ENCODE data around the gene BBS9.

DNA sequence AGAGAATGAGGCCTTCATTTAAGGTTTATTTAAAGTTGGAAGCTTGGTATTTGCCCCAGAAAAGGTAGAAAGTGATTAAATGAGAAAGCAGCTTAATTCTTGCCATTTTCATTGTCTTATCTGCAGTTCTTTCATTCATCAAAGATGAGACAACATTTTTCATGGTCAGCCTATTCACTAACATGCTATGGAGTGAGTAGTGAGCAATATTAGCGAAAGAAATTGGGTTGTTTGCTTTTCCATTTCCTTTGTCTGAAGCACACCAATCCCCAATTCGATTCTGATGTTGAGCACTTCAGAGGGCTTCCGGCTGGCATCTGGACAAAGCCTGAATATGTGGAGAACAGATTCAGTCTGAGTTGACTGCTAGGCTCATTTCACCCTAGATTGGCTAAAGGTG is 317.2 kb downstream of the BBS9 start:
- TF ChIP-seq, protein P1, sequence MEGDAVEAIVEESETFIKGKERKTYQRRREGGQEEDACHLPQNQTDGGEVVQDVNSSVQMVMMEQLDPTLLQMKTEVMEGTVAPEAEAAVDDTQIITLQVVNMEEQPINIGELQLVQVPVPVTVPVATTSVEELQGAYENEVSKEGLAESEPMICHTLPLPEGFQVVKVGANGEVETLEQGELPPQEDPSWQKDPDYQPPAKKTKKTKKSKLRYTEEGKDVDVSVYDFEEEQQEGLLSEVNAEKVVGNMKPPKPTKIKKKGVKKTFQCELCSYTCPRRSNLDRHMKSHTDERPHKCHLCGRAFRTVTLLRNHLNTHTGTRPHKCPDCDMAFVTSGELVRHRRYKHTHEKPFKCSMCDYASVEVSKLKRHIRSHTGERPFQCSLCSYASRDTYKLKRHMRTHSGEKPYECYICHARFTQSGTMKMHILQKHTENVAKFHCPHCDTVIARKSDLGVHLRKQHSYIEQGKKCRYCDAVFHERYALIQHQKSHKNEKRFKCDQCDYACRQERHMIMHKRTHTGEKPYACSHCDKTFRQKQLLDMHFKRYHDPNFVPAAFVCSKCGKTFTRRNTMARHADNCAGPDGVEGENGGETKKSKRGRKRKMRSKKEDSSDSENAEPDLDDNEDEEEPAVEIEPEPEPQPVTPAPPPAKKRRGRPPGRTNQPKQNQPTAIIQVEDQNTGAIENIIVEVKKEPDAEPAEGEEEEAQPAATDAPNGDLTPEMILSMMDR (IDR thresholded peaks at IDR 0.05): no peak
- TF ChIP-seq POLR2A (IDR thresholded peaks at IDR 0.05): no peak

All from testis (tissue), 2 donors.